GM12801 (cell line): ENCODE measurements around the gene ABCB11.

Experiments used
- TF ChIP-seq, protein P1 (sequence below): IDR thresholded peaks from one replicate; pipeline ENCODE4 v1.5.1; 2011; ENCODE audit warnings: control low read depth; ENCODE audit not compliant: insufficient read length; ENCODE audit errors: extremely low read depth

Gene ABCB11

DNA sequence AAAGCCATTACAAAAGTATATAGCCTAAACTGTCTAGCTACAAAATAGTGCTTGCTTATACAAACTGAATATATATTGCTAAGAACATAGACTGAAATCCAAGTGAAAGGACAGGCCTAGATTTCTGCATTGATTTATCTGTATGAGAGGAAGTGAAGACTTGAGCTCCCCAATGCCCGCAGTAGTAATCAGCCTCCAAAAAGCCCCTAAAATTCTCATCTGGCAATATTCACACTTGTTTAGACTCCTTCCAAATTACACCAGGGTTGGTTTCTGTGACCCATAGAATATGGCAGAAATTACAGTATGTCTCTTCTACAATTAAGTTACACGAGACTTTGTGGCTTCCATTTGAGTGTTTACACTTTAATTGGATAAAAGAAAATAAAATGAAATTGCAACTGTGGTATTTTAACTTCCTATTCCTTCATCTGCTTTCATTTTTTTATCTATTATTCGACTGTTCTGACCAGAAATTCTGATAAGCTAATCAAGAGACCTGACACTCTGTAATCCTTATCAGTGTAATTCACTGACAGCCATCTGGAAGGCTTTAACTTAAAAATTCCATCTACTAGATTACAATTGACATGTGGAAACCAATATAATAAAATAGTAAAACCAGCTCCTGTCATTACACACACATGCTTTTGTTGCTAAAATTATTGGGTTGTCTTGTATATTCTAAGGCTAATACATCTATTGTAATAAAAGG, 21.1 kb downstream of the ABCB11 start:
- TF ChIP-seq, protein P1, sequence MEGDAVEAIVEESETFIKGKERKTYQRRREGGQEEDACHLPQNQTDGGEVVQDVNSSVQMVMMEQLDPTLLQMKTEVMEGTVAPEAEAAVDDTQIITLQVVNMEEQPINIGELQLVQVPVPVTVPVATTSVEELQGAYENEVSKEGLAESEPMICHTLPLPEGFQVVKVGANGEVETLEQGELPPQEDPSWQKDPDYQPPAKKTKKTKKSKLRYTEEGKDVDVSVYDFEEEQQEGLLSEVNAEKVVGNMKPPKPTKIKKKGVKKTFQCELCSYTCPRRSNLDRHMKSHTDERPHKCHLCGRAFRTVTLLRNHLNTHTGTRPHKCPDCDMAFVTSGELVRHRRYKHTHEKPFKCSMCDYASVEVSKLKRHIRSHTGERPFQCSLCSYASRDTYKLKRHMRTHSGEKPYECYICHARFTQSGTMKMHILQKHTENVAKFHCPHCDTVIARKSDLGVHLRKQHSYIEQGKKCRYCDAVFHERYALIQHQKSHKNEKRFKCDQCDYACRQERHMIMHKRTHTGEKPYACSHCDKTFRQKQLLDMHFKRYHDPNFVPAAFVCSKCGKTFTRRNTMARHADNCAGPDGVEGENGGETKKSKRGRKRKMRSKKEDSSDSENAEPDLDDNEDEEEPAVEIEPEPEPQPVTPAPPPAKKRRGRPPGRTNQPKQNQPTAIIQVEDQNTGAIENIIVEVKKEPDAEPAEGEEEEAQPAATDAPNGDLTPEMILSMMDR = no peak

DNA sequence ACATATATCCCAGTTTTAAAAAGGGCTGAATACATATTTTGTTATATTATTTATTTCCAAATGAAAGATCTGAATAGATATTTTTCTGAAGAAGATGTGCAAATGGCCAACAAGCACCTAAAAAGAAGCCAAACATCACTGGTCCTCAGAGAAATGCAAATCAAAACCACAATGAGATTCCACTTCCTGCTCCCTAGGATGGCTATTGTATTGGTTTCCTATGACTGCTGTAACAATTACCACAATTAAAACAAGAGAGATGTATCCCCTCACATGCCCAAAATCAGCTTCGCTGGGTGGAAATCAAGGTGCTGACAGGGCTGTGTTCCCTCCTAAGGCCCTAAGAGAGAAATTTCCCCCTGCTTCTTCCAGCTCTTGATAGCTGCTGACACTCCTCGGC, 23.2 kb downstream of the ABCB11 start:
- TF ChIP-seq, protein P1 = no peak

DNA sequence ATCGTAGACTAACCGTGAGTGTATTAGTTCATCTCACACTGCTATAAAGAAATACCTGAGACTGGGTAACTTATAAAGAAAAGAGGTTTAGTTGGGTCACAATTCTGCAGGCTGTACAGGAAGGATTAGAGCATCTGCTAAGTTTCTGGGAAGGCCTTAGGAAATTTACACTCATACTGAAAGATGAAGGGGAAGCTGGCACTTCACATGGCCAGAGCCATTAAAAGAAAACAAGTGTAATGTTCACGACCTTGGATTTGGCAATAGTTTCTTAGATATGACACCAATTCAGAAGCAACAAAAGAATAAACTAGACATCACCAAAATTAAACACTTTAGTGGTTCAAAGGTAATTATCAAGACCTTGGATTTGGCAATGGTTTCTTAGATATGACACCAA, 23.8 kb downstream of the ABCB11 start:
- TF ChIP-seq, protein P1 = no peak

DNA sequence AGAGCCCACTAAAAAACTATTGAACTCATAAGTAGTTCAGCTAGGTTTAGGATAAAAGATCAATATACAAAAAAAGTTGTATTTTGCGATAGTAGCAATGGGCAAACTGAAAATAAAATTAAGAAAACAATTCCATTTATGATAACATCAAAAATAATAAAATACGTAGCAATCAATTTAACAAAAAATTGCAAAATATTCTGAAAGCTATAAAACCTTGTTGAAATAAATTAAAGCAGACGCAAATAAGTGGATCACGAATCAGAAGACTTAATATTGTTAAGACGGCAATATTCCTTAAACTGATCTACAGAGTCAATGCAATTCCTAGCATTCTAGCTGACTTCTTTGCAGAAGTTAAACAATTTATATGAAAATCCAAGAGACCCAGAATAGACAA, 24.5 kb downstream of the ABCB11 start:
- TF ChIP-seq, protein P1 = no peak

DNA sequence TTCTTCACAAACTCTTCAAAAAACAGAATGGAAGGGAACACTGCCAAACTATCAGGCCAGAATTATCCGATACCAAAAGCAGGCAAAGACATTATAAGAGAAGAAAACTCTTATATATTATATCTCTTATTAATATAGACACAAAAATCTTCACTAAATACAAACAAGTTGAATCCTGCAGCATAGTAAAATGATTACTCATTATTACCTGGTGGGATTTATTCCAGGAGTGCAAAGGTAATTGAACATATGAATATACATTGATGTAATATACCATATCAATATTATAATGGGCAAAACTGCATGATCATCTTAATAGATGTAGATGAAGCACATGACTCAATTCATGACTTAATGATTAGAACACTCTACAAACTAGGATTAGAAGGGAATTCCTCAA, 25.1 kb downstream of the ABCB11 start:
- TF ChIP-seq, protein P1 = no peak

DNA sequence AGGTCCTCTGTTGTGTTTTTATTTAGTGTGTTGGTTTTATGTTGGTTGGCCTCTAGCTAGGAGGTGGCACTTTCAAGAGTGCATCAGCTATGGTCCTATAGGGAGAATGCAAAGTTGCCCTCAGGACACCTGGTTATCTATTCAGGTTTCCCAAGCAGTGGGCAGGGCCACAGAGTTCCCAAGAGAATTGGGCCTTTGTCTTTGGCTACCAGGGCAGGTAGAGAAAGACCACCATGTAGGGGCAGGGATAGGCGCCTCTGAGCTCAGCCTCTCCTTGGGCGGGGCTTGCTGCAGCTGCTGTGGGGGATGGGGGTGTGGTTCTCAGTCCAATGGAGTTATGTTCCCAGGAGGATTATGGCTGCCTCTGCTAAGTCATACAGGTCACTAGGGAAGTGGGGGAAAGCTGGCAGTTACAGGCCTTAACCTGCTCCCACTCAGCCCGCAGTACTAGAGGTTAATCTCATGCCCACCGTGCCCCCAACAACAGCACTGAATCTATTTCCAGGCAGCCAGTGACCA, 26.0 kb downstream of the ABCB11 start:
- TF ChIP-seq, protein P1 = no peak

DNA sequence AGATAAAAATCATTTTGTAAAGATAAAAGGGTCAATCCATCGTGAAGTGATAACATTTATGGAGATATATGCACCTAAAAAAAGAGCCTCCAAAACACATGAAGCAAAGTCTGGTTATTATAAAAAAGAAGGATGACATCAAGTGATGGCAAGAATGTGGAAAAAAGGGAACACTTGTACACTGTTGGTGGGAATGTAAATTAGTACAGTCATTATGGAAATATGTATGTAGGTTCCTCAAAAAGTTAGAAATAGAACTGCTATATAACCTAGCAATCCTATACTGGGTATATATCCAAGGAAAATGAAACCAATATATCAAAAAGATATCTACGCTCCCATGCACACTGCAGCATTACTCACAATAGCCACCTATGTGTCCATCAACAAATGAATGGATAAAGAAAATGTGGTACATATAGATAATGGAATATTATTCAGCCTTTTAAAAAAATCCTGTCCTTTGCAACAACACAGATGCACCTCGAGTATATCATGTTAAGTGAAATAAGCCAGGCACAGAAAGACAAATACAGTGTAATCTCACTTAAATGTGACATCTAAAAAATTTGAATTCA, 28.9 kb downstream of the ABCB11 start:
- TF ChIP-seq, protein P1 = no peak
